ENCODE data around the gene KCNG2. TPM values are rescaled to one million over a fixed set of nuclear protein-coding genes. Genes with fewer than 3 reads are reported as not detected.

The KCNG2 gene
- total and polyA plus RNA-seq, 2 of the 8 experiments (the other 6 are each of a cell fraction or from before 2014, with no cell fraction given): 0.19 to 0.74 TPM

- TF ChIP-seq RAD21 (IDR thresholded peaks at IDR 0.05 in 1 of 2, conservative IDR thresholded peaks at IDR 0.05 in 1 of 2; ENCODE audit: low read depth in 2 of 2, low read length in 2 of 2) (no peak), ATF2 (IDR thresholded peaks at IDR 0.05; ENCODE audit: low read length) (no peak), KDM5A (IDR thresholded peaks at IDR 0.05; ENCODE audit: low read length) (no peak), POLR2AphosphoS5 (IDR thresholded peaks at IDR 0.05; ENCODE audit: low read depth, low read length) (no peak), SIX5 (IDR thresholded peaks at IDR 0.05; ENCODE audit: low read depth, low read length) (no peak), EP300 (IDR thresholded peaks at IDR 0.05; ENCODE audit: borderline replicate concordance in 1 of 2, low read depth in 2 of 2, low read length in 2 of 2) (no peak), TCF12 (IDR thresholded peaks at IDR 0.05; ENCODE audit: low read depth, low read length) (no peak), TEAD4 (IDR thresholded peaks at IDR 0.05; ENCODE audit: low read depth, low read length) (no peak)
Observed at GRCh38 chr18:79900610-79901570, 103.2 kb downstream of the KCNG2 start (continued).

All from H1 (cell line).